Muscle layer of duodenum (tissue), 2 donors: ENCODE results near the gene LOXL1.
"Not testable (repeated sequence)": the region's sequence is repeated elsewhere in the genome, so short reads cannot be mapped to it uniquely, and the experiment has no call there.

Source experiments
- H3K27ac ChIP-seq: one replicate; pipeline ENCODE4 v1.7.0; 2013; ENCODE audit warnings: mild to moderate bottlenecking, low read length
- H3K27me3 ChIP-seq: one replicate; pipeline ENCODE4 v1.7.0; 2013; ENCODE audit warnings: low read depth, mild to moderate bottlenecking, control low read depth, low read length
- H3K36me3 ChIP-seq, 2 donors: one replicate each; pipeline ENCODE4 v1.7.0; 2013; ENCODE audit warnings: low read length in 2 of 2, control low read depth in 1 of 2, mild to moderate bottlenecking in 1 of 2; ENCODE audit not compliant: insufficient read depth in 2 of 2, control insufficient read depth in 1 of 2
- H3K4me1 ChIP-seq, 2 donors: one replicate each; pipeline ENCODE4 v1.7.0; 2013; ENCODE audit warnings: low read length in 2 of 2, mild to moderate bottlenecking in 2 of 2, control low read depth in 1 of 2, moderate library complexity in 1 of 2; ENCODE audit not compliant: insufficient read depth in 2 of 2, control insufficient read depth in 1 of 2
- H3K4me3 ChIP-seq, 2 donors: one replicate each; pipeline ENCODE4 v1.7.0; 2013; ENCODE audit warnings: low read length in 2 of 2, low read depth in 1 of 2, mild to moderate bottlenecking in 1 of 2
- H3K9me3 ChIP-seq, 2 donors: one replicate each; pipeline ENCODE4 v1.7.0; 2013; ENCODE audit warnings: low read length in 2 of 2, control low read depth in 1 of 2, mild to moderate bottlenecking in 1 of 2; ENCODE audit not compliant: control insufficient read depth in 1 of 2
- donor health status: healthy.

LOXL1 gene

DNA sequence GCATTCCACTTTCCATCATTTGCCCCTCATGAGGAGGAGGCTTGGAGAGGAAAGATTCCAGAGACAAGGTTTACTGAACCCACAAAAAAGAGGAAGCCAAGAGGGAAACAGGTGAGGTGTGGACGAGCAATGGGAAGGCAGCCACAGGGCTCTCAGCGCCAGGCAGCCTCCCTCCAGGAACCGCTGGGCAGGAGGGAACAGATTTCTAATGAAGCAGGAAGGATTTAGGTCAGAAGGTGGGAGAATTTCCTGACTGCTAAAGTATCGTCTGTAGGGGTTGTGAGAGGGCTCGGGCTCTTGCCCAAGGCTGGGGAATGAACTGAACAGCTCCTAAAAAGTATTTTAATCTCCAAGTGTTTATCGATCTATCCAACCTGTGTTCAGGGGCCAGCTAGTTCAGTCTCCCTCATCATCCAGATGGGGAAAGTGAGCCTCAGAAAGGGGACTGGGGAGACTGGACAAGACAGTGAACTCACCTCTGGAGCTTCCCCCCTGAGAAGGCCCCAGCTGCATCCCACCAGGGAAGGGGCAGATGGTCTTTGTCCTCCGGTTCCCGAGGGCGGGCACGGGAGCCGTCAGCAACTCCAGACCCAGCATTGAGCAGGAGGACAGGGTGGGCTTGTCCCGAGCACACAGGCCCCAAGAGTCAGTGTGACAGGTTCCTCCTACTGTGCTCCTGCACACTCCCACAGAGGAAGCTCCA, 10.5 kb downstream of the LOXL1 start:
- Histone ChIP-seq H3K27ac (no peak overlapping the region), H3K4me3 (no peak overlapping the region), H3K4me1 (peaks cover 0 to 8% of the 10 kb centered on the region in 2 donors)

GRCh38 chr15:73937296-73937695, 11.0 kb downstream of the LOXL1 start:
- no peak overlapping the region for H3K4me3 ChIP-seq
- H3K9me3 ChIP-seq: no peaks in the 10 kb centered on the region
- H3K36me3 ChIP-seq: no peaks in the 10 kb centered on the region
- H3K27me3 ChIP-seq: no peaks in the 10 kb centered on the region
- peaks cover 0 to 8% of the 10 kb centered on the region in 2 donors for H3K4me1 ChIP-seq
- H3K27ac ChIP-seq: no peak overlapping the region

More for the DNA sequence above, 10.5 kb downstream of the LOXL1 start:
- Histone ChIP-seq H3K9me3 (no peaks in the 10 kb centered on the region), H3K27me3 (no peaks in the 10 kb centered on the region), H3K36me3 (no peaks in the 10 kb centered on the region)

- H3K4me1 ChIP-seq: peaks cover 0 to 8% of the 10 kb centered on the region in 2 donors
- H3K9me3 ChIP-seq: no peaks in the 10 kb centered on the region
- H3K36me3 ChIP-seq: no peaks in the 10 kb centered on the region
- no peaks in the 10 kb centered on the region for H3K27me3 ChIP-seq
- no peak overlapping the region for H3K4me3 ChIP-seq
- H3K27ac ChIP-seq: no peak overlapping the region
Measured at GRCh38 chr15:73937726-73938125, 11.5 kb downstream of the LOXL1 start.

DNA sequence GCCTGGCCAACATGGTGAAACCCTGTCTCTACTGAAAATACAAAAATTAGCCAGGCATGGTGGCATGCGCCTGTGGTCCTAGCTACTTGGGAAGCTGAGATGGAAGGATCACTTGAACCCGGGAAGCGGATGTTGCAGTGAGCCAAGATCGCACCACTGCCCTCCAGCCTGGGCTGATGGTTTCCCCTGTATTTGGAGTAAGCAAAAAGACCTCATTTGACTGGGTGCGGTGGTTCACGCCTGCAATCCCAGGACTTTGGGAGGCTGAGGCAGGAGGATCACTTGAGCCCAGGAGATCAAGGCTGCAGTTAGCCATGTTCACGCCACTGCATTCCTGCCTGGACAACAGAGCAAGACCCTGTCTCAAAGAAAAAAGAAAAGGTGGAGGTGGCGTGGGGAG, 12.3 kb downstream of the LOXL1 start:
- not testable (repeated sequence) for H3K36me3 ChIP-seq, H3K4me1 ChIP-seq, H3K9me3 ChIP-seq, H3K4me3 ChIP-seq, H3K27ac ChIP-seq, H3K27me3 ChIP-seq

GRCh38 chr15:73939138-73939537, 12.9 kb downstream of the LOXL1 start:
- H3K27me3 ChIP-seq: no peaks in the 10 kb centered on the region
- H3K9me3 ChIP-seq: no peaks in the 10 kb centered on the region
- no peaks in the 10 kb centered on the region for H3K36me3 ChIP-seq
- peaks cover 0 to 8% of the 10 kb centered on the region in 2 donors for H3K4me1 ChIP-seq
- H3K4me3 ChIP-seq: no peak overlapping the region
- H3K27ac ChIP-seq: no peak overlapping the region

GRCh38 chr15:73940061-73940981, 14.1 kb downstream of the LOXL1 start:
- no peak overlapping the region for H3K4me3 ChIP-seq
- H3K36me3 ChIP-seq: no peaks in the 10 kb centered on the region
- no peak overlapping the region for H3K27ac ChIP-seq
- no peaks in the 10 kb centered on the region for H3K9me3 ChIP-seq
- H3K27me3 ChIP-seq: no peaks in the 10 kb centered on the region
- peaks cover 0 to 8% of the 10 kb centered on the region in 2 donors for H3K4me1 ChIP-seq

GRCh38 chr15:73941044-73941443, 14.8 kb downstream of the LOXL1 start:
- Histone ChIP-seq H3K36me3 (no peaks in the 10 kb centered on the region), H3K27ac (no peak overlapping the region), H3K9me3 (no peaks in the 10 kb centered on the region), H3K4me3 (no peak overlapping the region), H3K27me3 (no peaks in the 10 kb centered on the region), H3K4me1 (peaks cover 0 to 6% of the 10 kb centered on the region in 2 donors)

- Histone ChIP-seq H3K9me3 (no peaks in the 10 kb centered on the region), H3K27me3 (no peaks in the 10 kb centered on the region), H3K27ac (no peak overlapping the region), H3K4me3 (no peak overlapping the region), H3K4me1 (peaks cover 0 to 2% of the 10 kb centered on the region in 2 donors), H3K36me3 (no peaks in the 10 kb centered on the region)
Measured at GRCh38 chr15:73941449-73941848, 15.2 kb downstream of the LOXL1 start.

DNA sequence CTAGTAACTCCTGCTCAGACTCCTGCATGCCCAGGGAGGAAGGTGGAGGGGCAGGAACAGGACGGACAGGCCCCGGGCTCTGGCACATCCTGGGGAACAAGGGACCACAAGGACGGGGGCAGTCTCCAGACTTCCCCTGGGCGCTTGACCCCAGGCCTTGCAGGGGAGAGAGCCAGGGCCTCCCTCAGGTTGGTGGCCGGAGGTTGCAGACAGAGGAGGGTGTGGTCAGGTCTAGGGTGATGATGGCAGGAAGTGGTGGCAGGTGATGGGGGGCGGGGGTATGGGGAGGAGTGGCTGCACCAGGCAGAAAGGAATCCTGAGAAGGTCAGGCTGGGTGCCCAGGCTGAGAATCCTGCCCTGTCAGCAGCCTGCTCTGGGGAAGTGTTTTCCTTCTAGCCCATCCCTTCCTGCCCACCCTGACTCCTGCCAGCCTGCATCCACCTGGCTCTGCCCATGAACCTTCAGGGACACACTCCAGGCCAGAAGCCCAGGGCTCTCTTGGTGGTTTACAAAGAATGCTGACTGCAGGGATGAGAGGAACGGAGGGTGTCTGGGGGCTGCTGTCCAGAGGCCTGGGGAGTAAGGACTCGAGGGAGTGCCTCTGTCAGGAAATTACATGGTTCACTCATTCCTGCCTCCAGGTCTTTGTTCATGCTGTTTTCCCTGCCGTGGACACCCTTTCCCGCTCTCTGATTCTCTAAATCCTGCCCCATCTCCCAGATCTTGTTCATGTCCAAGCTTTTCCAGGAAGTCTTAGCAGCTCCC, 15.8 kb downstream of the LOXL1 start:
- Histone ChIP-seq H3K27ac (no peak overlapping the region), H3K36me3 (no peaks in the 10 kb centered on the region), H3K4me1 (no peaks in the 10 kb centered on the region), H3K27me3 (no peaks in the 10 kb centered on the region), H3K9me3 (no peaks in the 10 kb centered on the region), H3K4me3 (no peak overlapping the region)

- Histone ChIP-seq H3K9me3 (no peaks in the 10 kb centered on the region), H3K27me3 (no peaks in the 10 kb centered on the region), H3K4me1 (no peaks in the 10 kb centered on the region), H3K4me3 (no peak overlapping the region), H3K36me3 (no peaks in the 10 kb centered on the region), H3K27ac (no peak overlapping the region)
Measured at GRCh38 chr15:73942751-73943270, 16.5 kb downstream of the LOXL1 start.
